ENCODE results near the gene TMEM252. TPM values are rescaled to one million over a fixed set of nuclear protein-coding genes. Genes with fewer than 3 reads are reported as not detected.

Gene TMEM252
- polyA plus RNA-seq, 1 of the 3 experiments (the other 2 are of a cell fraction) = not detected

GRCh38 chr9:68584189-68585033 lies 43.7 kb upstream of the TMEM252 start (continued):
- TF ChIP-seq EP300 (IDR thresholded peaks at IDR 0.05; ENCODE audit: borderline replicate concordance in 1 of 2, low read depth in 1 of 2, low read length in 1 of 2) = no peak
- no peak for TF ChIP-seq FOSL2 (IDR thresholded peaks at IDR 0.05; ENCODE audit: borderline replicate concordance, low read depth)

GRCh38 chr9:68581696-68582095 lies 41.0 kb upstream of the TMEM252 start:
- CTCF ChIA-PET = interaction anchor here (0.9 kb wide), 1 partner anchor 198 kb away, joined by 3 read pairs; a partner anchor contains a TSS
- Histone ChIP-seq H4K20me1 (ENCODE audit: insufficient read depth) (no peaks in the 10 kb centered on the region), H3K27me3 (ENCODE audit: insufficient read depth) (peaks cover 16% of the 10 kb centered on the region; the same call in 1 of the 2 replicates), H3K9ac (no peak overlapping the region), H3F3A (replicated peaks; ENCODE audit: insufficient read depth) (no peaks in the 10 kb centered on the region), H3K36me3 (replicated peaks in 1 of 2; ENCODE audit: control insufficient read depth in 1 of 2, insufficient read depth in 2 of 2, low read length in 1 of 2) (no peaks in the 10 kb centered on the region), H3K4me1 (ENCODE audit: control insufficient read depth in 1 of 2, insufficient read depth in 2 of 2, low read depth in 1 of 2, low read length in 1 of 2) (no peaks in the 10 kb centered on the region), H3K27ac (ENCODE audit: low read depth in 2 of 2, low read length in 1 of 2) (no peak overlapping the region), H3K9me2 (no peaks in the 10 kb centered on the region), H3K9me3 (no peaks in the 10 kb centered on the region), H2AFZ (ENCODE audit: low read depth) (no peak overlapping the region), H3K79me2 (ENCODE audit: insufficient read depth) (no peaks in the 10 kb centered on the region), H3K4me3 (ENCODE audit: low read depth in 2 of 2, low read length in 1 of 2) (no peak overlapping the region), H3K4me2 (no peak overlapping the region)
- 0% methylated on average over 3 of the region's 3 CpGs for WGBS (ENCODE audit: low lambda C conversion rate)
- POLR2A ChIA-PET = no interaction called here
- no peak for TF ChIP-seq SMC3 (IDR thresholded peaks at IDR 0.05; ENCODE audit: low read depth, low read length)
- no peak for TF ChIP-seq GATA2 (CRISPR knock-in tag; IDR thresholded peaks at IDR 0.05)
- no peak for TF ChIP-seq MEF2A (IDR thresholded peaks at IDR 0.05; ENCODE audit: borderline replicate concordance, low read depth)
- no peak for TF ChIP-seq FOSL2 (IDR thresholded peaks at IDR 0.05; ENCODE audit: borderline replicate concordance, low read depth)
- TF ChIP-seq RCOR1 (IDR thresholded peaks at IDR 0.05; ENCODE audit: low read length) = no peak
- no peak for TF ChIP-seq CTCF (IDR thresholded peaks at IDR 0.05)
- no peak for TF ChIP-seq PBX3 (IDR thresholded peaks at IDR 0.05)
- no peak for DNase-seq

- Histone ChIP-seq H3K4me1 (ENCODE audit: control insufficient read depth in 1 of 2, insufficient read depth in 2 of 2, low read depth in 1 of 2, low read length in 1 of 2) (no peaks in the 10 kb centered on the region), H3K79me2 (ENCODE audit: insufficient read depth) (no peaks in the 10 kb centered on the region), H3K27me3 (ENCODE audit: insufficient read depth) (peaks cover 16% of the 10 kb centered on the region; the same call in 1 of the 2 replicates), H3K27ac (ENCODE audit: low read depth in 2 of 2, low read length in 1 of 2) (no peak overlapping the region), H3K9me2 (no peaks in the 10 kb centered on the region), H3K9me3 (no peaks in the 10 kb centered on the region), H3K4me3 (ENCODE audit: low read depth in 2 of 2, low read length in 1 of 2) (no peak overlapping the region), H3F3A (replicated peaks; ENCODE audit: insufficient read depth) (no peaks in the 10 kb centered on the region), H2AFZ (ENCODE audit: low read depth) (no peak overlapping the region), H3K4me2 (no peak overlapping the region), H3K9ac (no peak overlapping the region), H3K36me3 (replicated peaks in 1 of 2; ENCODE audit: control insufficient read depth in 1 of 2, insufficient read depth in 2 of 2, low read length in 1 of 2) (no peaks in the 10 kb centered on the region), H4K20me1 (ENCODE audit: insufficient read depth) (no peaks in the 10 kb centered on the region)
- POLR2A ChIA-PET = no interaction called here
- WGBS (ENCODE audit: low lambda C conversion rate) = 3% methylated on average over 5 of the region's 7 CpGs
- CTCF ChIA-PET = no interaction called here
- DNase-seq = no peak
- TF ChIP-seq CHD2 (IDR thresholded peaks at IDR 0.05; ENCODE audit: low read length, partially characterized antibody) (no peak), CTCF (IDR thresholded peaks at IDR 0.05) (no peak), IRF3 (IDR thresholded peaks at IDR 0.05; ENCODE audit: low read depth, low read length) (no peak), NRF1 (IDR thresholded peaks at IDR 0.05; ENCODE audit: low read depth, low read length) (no peak), GATA2 (CRISPR knock-in tag; IDR thresholded peaks at IDR 0.05) (no peak), MXI1 (IDR thresholded peaks at IDR 0.05; ENCODE audit: low read depth, low read length) (no peak), USF2 (IDR thresholded peaks at IDR 0.05; ENCODE audit: borderline replicate concordance, low read depth, low read length) (no peak), MEF2A (IDR thresholded peaks at IDR 0.05; ENCODE audit: borderline replicate concordance, low read depth) (no peak), TCF12 (IDR thresholded peaks at IDR 0.05) (no peak)
These were observed 37.3 kb upstream of the TMEM252 start for GRCh38 chr9:68577774-68578591.

Data from SK-N-SH (cell line).